HFFc6 (cell line): ENCODE results near the gene LRWD1. TPM values are rescaled to one million over a fixed set of nuclear protein-coding genes. Genes with fewer than 3 reads are reported as not detected.

Source experiments
- DNase-seq: peaks from one replicate; pipeline ENCODE4 v3.0.0-alpha.2; 2018
- H3K27ac Mint-ChIP-seq: 2 replicates; pipeline ENCODE4 v1.8.0; 2020; ENCODE audit warnings: mild to moderate bottlenecking, mixed read lengths
- H3K27me3 Mint-ChIP-seq: 2 replicates; pipeline ENCODE4 v1.8.0; 2021; ENCODE audit warnings: mild to moderate bottlenecking, moderate library complexity, mixed read lengths; ENCODE audit not compliant: insufficient read depth
- H3K36me3 Mint-ChIP-seq: 2 replicates; pipeline ENCODE4 v1.8.0; 2021; ENCODE audit warnings: low read depth, mixed read lengths
- H3K4me1 Mint-ChIP-seq: 2 replicates; pipeline ENCODE4 v1.8.0; 2020; ENCODE audit warnings: low read depth, mixed read lengths
- H3K4me3 Mint-ChIP-seq: 2 replicates; pipeline ENCODE4 v1.8.0; 2020; ENCODE audit warnings: mild to moderate bottlenecking, moderate library complexity, mixed read lengths
- H3K9me3 Mint-ChIP-seq: 2 replicates; pipeline ENCODE4 v1.8.0; 2020; ENCODE audit warnings: mild to moderate bottlenecking, mixed read lengths
- total RNA-seq, 6 experiments: library from RNA; stranded (reverse); fragmentation: NEBNext Ultra II Directional; extraction: Animal tissue kit (Norgen Biotek cat#: 25700); gene quantifications; 2 replicates in 1 of 6; 3 replicates in 5 of 6; pipeline ENCODE4 v1.2.3, GENCODE V29; 2021
- TF ChIP-seq, protein P1 (sequence below): fragments of 200-600 bp; sonication (generic); IDR thresholded peaks from 2 replicates; pipeline ENCODE4 v1.5.0; 2021; ENCODE audit warnings: antibody characterized with exemption, mild to moderate bottlenecking

LRWD1 gene
- total RNA-seq, 6 experiments from 2014 or later: 19.4 to 28.2 (median 23.0) TPM

DNA sequence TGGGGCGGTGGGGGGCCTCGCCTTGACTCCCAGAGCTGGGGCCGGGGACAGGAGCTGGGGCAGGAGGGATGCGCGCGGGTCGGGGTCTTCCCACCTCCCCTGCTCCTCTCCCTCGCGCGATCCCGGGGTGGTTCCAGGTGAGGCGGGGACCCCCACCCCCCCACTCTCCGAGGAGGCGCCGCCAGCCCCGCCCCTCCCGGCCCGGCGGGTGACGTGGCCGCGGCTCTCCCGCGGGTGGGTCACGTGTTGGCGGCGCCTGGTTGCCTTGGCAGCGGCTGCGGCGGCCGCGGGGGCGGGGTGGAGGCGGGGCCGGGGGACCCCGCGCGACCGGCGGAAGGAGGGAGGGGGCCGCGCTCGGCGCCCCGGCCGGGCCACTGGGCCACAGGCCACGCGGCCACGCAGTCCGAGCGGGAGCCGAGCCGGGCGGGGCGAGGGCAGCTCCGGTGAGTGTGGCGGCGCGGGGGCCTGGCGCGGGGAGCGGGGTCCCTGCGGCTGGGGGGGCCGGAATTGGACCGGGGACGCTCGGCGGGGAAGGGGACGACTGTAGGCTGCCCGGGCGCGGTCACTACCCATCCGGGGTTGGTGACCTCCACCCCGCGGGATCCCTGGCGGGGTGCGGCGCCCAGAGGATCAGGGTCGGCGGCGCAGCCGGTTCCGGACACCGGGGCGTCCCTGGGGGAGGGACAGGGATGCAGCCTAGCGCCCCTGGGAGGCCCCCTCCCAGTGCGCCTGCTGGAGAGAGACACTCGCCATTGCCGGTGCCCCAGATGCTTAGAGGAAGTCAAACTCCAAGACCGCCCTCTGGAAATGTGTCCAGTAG, 31.4 kb upstream of the LRWD1 start, which contains the start of gene ORAI2:
ORAI2 (plus strand) TSS at position 357 of the 820 bp plus-strand sequence. CDS start 5,382 bp downstream, outside the sequence.
- Mint-ChIP-seq H3K36me3 (0 out of 2 replicates have a peak, but pooled peaks cover 6% of the 10 kb centered on the region), H3K4me3 (peak within 1 kb of the TSS; percentile 93), H3K9me3 (no peaks in the 10 kb centered on the region), H3K27ac (peak within 1 kb of the TSS; percentile 81), H3K4me1 (peaks cover 11% of the 10 kb centered on the region), H3K27me3 (no peaks in the 10 kb centered on the region; the same call in 1 of the 2 replicates)
- DNase-seq: peak; percentile 51
- TF ChIP-seq, protein P1, sequence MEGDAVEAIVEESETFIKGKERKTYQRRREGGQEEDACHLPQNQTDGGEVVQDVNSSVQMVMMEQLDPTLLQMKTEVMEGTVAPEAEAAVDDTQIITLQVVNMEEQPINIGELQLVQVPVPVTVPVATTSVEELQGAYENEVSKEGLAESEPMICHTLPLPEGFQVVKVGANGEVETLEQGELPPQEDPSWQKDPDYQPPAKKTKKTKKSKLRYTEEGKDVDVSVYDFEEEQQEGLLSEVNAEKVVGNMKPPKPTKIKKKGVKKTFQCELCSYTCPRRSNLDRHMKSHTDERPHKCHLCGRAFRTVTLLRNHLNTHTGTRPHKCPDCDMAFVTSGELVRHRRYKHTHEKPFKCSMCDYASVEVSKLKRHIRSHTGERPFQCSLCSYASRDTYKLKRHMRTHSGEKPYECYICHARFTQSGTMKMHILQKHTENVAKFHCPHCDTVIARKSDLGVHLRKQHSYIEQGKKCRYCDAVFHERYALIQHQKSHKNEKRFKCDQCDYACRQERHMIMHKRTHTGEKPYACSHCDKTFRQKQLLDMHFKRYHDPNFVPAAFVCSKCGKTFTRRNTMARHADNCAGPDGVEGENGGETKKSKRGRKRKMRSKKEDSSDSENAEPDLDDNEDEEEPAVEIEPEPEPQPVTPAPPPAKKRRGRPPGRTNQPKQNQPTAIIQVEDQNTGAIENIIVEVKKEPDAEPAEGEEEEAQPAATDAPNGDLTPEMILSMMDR: peak; percentile 18

DNA sequence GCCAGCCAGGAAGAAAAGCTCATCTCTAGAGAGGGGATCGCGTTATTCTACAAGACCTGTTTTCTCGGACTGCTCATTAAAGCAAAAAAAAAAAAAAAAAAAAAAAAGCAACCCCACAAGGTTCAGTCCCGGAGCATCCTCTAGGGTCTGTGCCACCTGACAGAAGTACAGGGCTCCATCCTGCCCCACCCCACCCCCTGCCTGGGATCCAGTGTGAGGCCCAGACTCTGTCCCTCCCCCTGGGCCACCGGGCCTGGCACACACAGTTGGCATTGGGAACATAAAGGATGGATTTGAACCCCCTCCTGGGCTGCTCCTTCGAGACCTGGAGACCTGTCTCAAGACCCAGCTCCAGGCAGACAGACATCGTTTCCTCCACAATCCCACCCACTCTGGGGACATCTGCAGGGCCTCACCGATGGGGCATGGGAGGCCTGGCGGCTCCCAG, 30.7 kb upstream of the LRWD1 start:
- TF ChIP-seq, protein P1: no peak
- no peaks in the 10 kb centered on the region; the same call in 1 of the 2 replicates for H3K27me3 Mint-ChIP-seq
- peaks cover 11% of the 10 kb centered on the region for H3K4me1 Mint-ChIP-seq
- 0 out of 2 replicates have a peak, but pooled peaks cover 6% of the 10 kb centered on the region for H3K36me3 Mint-ChIP-seq
- H3K27ac Mint-ChIP-seq: peak overlapping the region; percentile 81
- peak overlapping the region; percentile 93 for H3K4me3 Mint-ChIP-seq
- no peak for DNase-seq
- H3K9me3 Mint-ChIP-seq: no peaks in the 10 kb centered on the region

DNA sequence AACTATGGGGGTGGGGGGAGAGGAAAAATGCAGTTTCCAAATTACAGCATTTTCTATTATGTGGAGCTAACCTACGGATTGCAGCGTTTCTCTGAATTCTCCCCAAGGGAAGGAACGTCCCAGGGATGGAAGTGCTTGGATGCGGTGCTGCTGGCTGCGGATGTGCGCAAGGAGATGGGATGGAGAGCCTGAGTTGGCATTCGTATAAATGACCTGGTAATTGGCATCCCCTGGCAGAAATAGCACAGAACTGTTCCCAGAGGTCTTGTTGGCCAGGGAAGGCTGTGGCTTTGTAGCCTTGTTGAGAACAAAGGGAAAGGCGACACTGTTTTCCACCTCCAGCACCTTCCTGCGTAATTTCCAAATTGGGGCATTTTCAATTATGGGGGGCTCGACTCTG, 28.7 kb upstream of the LRWD1 start:
- Mint-ChIP-seq H3K4me3 (no peak overlapping the region), H3K4me1 (peaks cover 20% of the 10 kb centered on the region), H3K9me3 (no peaks in the 10 kb centered on the region), H3K27ac (no peak overlapping the region), H3K27me3 (no peaks in the 10 kb centered on the region; the same call in 1 of the 2 replicates), H3K36me3 (0 out of 2 replicates have a peak, but pooled peaks cover 6% of the 10 kb centered on the region)
- TF ChIP-seq, protein P1: no peak
- no peak for DNase-seq

DNA sequence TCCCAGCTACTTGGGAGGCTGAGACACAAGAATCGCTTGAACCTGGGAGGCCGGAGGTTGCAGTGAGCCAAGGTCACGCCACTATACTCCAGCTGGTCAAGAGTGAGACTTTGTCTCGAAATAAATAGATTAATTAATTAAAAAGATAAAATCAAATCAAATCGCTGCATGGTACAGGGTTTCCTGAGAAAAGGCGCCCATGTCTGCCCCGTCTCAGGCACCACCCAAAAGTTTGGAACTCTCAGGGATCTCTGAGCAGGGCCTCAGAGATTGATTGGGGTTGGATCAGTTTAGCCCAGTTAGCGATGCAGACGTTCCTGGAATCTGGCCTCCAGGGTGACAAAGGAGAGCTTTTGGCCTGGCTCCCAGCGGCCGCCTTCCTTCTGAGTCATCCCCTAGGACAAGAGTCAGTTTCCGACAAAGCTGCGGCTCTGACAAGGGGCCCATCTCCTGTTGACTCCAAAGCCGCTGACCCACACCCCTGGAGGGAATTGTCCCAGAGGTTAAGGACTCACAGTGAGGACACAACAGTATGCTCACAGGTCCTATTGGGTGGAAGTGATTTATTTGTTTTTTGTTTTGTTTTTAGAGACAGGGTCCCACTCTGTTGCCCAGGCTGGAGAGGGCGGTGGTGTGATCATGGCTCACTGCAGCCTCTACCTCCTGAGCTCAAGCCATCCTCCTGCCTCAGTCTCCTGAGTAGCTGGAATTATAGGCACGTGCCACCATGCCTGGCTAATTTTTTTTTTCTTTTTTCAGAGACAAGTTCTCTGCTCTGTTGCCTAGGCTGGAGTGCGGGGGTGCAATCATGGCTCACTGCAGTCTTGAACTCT, 24.6 kb upstream of the LRWD1 start:
- Mint-ChIP-seq H3K27ac (peak overlapping the region; percentile 82), H3K27me3 (no peaks in the 10 kb centered on the region; the same call in 1 of the 2 replicates), H3K9me3 (no peaks in the 10 kb centered on the region), H3K4me1 (peaks cover 9% of the 10 kb centered on the region), H3K4me3 (peak overlapping the region; percentile 34), H3K36me3 (peaks cover 12% of the 10 kb centered on the region)
- peak; percentile 84 for DNase-seq
- TF ChIP-seq, protein P1: no peak

DNA sequence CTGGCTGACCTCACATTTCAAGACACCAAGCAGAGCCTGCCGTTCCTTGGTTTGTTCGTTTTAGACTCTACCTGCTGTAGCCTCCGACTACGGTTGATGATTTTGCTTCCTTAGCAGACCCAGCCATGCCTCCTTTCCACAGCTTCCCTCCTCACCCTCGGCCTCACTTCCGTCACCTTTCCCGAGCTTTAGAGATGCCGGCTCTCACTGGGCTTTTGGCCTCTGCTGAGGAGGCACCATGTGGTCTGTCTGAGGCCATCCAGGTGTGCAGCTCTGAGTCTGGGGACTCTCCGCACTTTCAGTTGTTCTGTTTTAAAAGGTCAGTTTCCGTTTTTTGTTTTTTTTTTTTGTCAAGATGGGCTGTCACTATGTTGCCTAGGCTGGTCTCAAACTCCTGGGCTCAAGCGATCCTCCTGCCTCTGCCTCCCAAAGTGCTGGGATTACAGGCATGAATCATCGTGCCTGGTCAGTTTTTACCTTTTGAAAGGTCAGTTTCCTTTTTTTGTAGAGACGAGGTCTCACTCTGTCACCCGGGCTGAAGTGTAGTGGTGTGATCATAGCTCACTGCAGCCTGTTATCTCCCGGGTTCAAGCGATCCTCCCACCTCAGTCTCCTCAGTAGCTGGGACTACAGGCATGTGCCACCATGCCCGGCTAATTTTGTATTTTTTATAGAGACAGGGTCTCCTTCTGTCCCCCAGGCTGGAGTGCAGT, 19.7 kb upstream of the LRWD1 start:
- H3K27ac Mint-ChIP-seq: no peak overlapping the region
- no peaks in the 10 kb centered on the region; the same call in 1 of the 2 replicates for H3K27me3 Mint-ChIP-seq
- no peak overlapping the region for H3K4me3 Mint-ChIP-seq
- H3K4me1 Mint-ChIP-seq: peaks cover 6% of the 10 kb centered on the region
- no peaks in the 10 kb centered on the region for H3K9me3 Mint-ChIP-seq
- no peak for DNase-seq
- peaks cover 6% of the 10 kb centered on the region for H3K36me3 Mint-ChIP-seq
- TF ChIP-seq, protein P1: no peak
